D721Med (cell line): ENCODE data around the gene DRC3.

Experiments used
- DNase-seq: peaks from one replicate; pipeline ENCODE4 v3.0.0; 2011; ENCODE audit warnings: low spot score; ENCODE audit not compliant: insufficient read length
- FAIRE-seq: peaks from 2 replicates; lab custom pipeline; 2011; peaks lifted over from hg19 to GRCh38; lab: Jason Lieb, UNC
- CTCF ChIP-seq: IDR thresholded peaks from 2 replicates; pipeline ENCODE4 v1.5.1; 2012; ENCODE audit warnings: mild to moderate bottlenecking, control low read depth; ENCODE audit not compliant: insufficient read depth; ENCODE audit errors: missing control alignments

Gene DRC3

GRCh38 chr17:18019838-18020154, 47.1 kb downstream of the DRC3 start:
- TF ChIP-seq CTCF, result no peak
- no peak for DNase-seq
- FAIRE-seq, result no peak

GRCh38 chr17:18020971-18021370, 48.3 kb downstream of the DRC3 start:
- FAIRE-seq (no peak), DNase-seq (no peak)
- TF ChIP-seq CTCF, result no peak

GRCh38 chr17:18021372-18021771, 48.7 kb downstream of the DRC3 start:
- TF ChIP-seq CTCF, result no peak
- DNase-seq, result no peak
- FAIRE-seq, result no peak

- DNase-seq, result no peak
- TF ChIP-seq CTCF, result no peak
- no peak for FAIRE-seq
These were observed 52.7 kb downstream of the DRC3 start for GRCh38 chr17:18025241-18025944.

GRCh38 chr17:18025945-18026776, 53.5 kb downstream of the DRC3 start:
- TF ChIP-seq CTCF, result no peak
- no peak for FAIRE-seq
- no peak for DNase-seq

GRCh38 chr17:18027280-18027679, 54.6 kb downstream of the DRC3 start:
- DNase-seq (no peak), FAIRE-seq (no peak)
- TF ChIP-seq CTCF, result no peak
